Neutrophil (primary cell): ENCODE measurements around the gene LATS1.

Experiments
- H3K27ac ChIP-seq: fragments of 200-600 bp; sonication (generic); 2 replicates; pipeline ENCODE4 v1.5.1; 2016; ENCODE audit warnings: mild to moderate bottlenecking, moderate library complexity
- H3K27me3 ChIP-seq: fragments of 200-600 bp; sonication (generic); 2 replicates; pipeline ENCODE4 v1.6.0; 2016; ENCODE audit warnings: mild to moderate bottlenecking
- H3K36me3 ChIP-seq: fragments of 200-600 bp; sonication (generic); 2 replicates; pipeline ENCODE4 v1.5.1; 2017
- H3K4me1 ChIP-seq, 2 experiments: fragments of 200-600 bp in 1 of 2; sonication (generic) in 1 of 2; 1 replicate in 1 of 2; 2 replicates in 1 of 2; pipeline versions ENCODE4 v1.5.1 to v1.6.1; 2013 to 2016; ENCODE audit warnings: low read depth in 1 of 2, low read length in 1 of 2, mild to moderate bottlenecking in 1 of 2, moderate library complexity in 1 of 2; ENCODE audit not compliant: control insufficient read depth in 1 of 2, insufficient read depth in 1 of 2
- H3K4me3 ChIP-seq, 2 experiments: fragments of 200-600 bp in 1 of 2; sonication (generic) in 1 of 2; 1 replicate in 1 of 2; 2 replicates in 1 of 2; pipeline ENCODE4 v1.5.1; 2013 to 2016; ENCODE audit warnings: low read depth in 1 of 2, low read length in 1 of 2, mild to moderate bottlenecking in 1 of 2, moderate library complexity in 1 of 2
- H3K9me3 ChIP-seq: fragments of 200-600 bp; sonication (generic); 2 replicates; pipeline ENCODE4 v1.5.1; 2016
- TF ChIP-seq, protein P1 (sequence below): fragments of 200-600 bp; sonication (generic); IDR thresholded peaks from 2 replicates; pipeline ENCODE4 v1.5.1; 2016; ENCODE audit warnings: antibody characterized with exemption

The LATS1 gene

GRCh38 chr6:149733089-149733720 is 15.3 kb upstream of the LATS1 start:
- H3K27me3 ChIP-seq: no peaks in the 10 kb centered on the region
- H3K9me3 ChIP-seq: no peaks in the 10 kb centered on the region
- H3K4me1 ChIP-seq: peaks cover 22 to 23% of the 10 kb centered on the region in 2 experiments
- H3K27ac ChIP-seq: no peak overlapping the region
- TF ChIP-seq, protein P1, sequence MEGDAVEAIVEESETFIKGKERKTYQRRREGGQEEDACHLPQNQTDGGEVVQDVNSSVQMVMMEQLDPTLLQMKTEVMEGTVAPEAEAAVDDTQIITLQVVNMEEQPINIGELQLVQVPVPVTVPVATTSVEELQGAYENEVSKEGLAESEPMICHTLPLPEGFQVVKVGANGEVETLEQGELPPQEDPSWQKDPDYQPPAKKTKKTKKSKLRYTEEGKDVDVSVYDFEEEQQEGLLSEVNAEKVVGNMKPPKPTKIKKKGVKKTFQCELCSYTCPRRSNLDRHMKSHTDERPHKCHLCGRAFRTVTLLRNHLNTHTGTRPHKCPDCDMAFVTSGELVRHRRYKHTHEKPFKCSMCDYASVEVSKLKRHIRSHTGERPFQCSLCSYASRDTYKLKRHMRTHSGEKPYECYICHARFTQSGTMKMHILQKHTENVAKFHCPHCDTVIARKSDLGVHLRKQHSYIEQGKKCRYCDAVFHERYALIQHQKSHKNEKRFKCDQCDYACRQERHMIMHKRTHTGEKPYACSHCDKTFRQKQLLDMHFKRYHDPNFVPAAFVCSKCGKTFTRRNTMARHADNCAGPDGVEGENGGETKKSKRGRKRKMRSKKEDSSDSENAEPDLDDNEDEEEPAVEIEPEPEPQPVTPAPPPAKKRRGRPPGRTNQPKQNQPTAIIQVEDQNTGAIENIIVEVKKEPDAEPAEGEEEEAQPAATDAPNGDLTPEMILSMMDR: no peak
- H3K4me3 ChIP-seq: no peak overlapping the region
- peaks cover 7% of the 10 kb centered on the region for H3K36me3 ChIP-seq

- Histone ChIP-seq H3K27ac (peak overlapping the region; percentile 86), H3K36me3 (no peaks in the 10 kb centered on the region), H3K9me3 (no peaks in the 10 kb centered on the region), H3K27me3 (no peaks in the 10 kb centered on the region), H3K4me1 (peaks cover 36 to 41% of the 10 kb centered on the region in 2 experiments), H3K4me3 (peak overlapping the region in 1 of 2 experiments; percentile 12)
- TF ChIP-seq, protein P1: no peak
These were observed 11.9 kb upstream of the LATS1 start for GRCh38 chr6:149729824-149730223.

DNA sequence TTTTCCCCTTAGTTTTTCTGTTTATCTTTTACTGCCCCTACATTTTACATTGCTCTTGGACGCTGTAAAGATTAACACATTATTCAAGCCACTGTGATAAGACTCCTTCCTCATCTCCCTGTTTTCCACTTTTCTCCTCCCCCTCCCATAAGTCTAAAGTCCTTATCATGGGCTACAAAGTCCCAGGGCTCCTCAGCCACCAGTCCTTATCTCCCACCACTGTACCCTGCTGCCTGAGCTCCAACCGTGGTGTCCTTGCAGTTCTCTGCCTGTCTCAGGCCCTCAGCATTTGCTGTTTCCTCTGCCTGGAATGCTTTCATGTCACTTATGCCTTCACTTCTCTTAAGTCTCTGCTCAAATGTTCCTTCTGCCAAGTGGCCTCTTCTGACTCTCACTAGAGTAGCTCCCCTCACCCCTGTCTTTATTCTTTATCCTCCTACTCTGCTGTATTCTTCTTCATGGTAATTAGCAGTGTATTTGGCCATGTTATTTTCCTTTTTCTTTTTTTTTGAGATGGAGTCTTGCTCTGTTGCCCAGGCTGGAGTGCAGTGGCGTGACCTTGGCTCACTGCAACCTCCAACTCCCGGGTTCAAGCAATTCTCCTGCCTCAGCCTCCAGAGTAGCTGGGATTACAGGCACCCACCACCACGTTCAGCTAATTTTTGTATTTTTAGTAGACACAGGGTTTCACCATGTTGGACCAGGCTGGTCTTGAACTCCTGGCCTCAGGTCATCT is 10.8 kb upstream of the LATS1 start:
- Histone ChIP-seq H3K36me3 (no peaks in the 10 kb centered on the region), H3K27me3 (no peaks in the 10 kb centered on the region), H3K9me3 (no peaks in the 10 kb centered on the region), H3K4me3 (peak overlapping the region; percentile 39 to 48), H3K27ac (peak overlapping the region; percentile 86), H3K4me1 (peaks cover 36 to 41% of the 10 kb centered on the region in 2 experiments)
- TF ChIP-seq, protein P1: no peak

- Histone ChIP-seq H3K36me3 (no peaks in the 10 kb centered on the region), H3K27me3 (no peaks in the 10 kb centered on the region), H3K4me3 (peak overlapping the region; percentile 39 to 48), H3K27ac (peak overlapping the region; percentile 86), H3K9me3 (no peaks in the 10 kb centered on the region), H3K4me1 (peaks cover 36 to 41% of the 10 kb centered on the region in 2 experiments)
- TF ChIP-seq, protein P1: no peak
These were observed 10.0 kb upstream of the LATS1 start for GRCh38 chr6:149727793-149728498.

GRCh38 chr6:149725785-149726184 is 7.9 kb upstream of the LATS1 start:
- no peaks in the 10 kb centered on the region for H3K27me3 ChIP-seq
- no peaks in the 10 kb centered on the region for H3K9me3 ChIP-seq
- TF ChIP-seq, protein P1: no peak
- H3K27ac ChIP-seq: no peak overlapping the region
- no peaks in the 10 kb centered on the region for H3K36me3 ChIP-seq
- H3K4me1 ChIP-seq: peaks cover 36 to 41% of the 10 kb centered on the region in 2 experiments
- no peak overlapping the region for H3K4me3 ChIP-seq
